ENCODE data around the gene RPGRIP1. TPM values are rescaled to one million over a fixed set of nuclear protein-coding genes. Genes with fewer than 3 reads are reported as not detected.

The RPGRIP1 gene
- total and polyA plus RNA-seq, 2 of the 4 experiments (the other 2 are of a cell fraction), result not detected

Other genes with a start within 250 kb of the RPGRIP1 start
- not detected in 2 replicates for gene TPPP2, start 249.9 kb upstream of the RPGRIP1 start, total RNA-seq (2012; rRNA removed)
- gene TPPP2, start 249.9 kb upstream of the RPGRIP1 start, polyA plus RNA-seq (2012; rRNA removed), result not detected in 2 replicates
- gene RNASE13, start 245.3 kb upstream of the RPGRIP1 start, total RNA-seq (2012; rRNA removed), result not detected in 2 replicates
- not detected in 2 replicates for gene RNASE13, start 245.3 kb upstream of the RPGRIP1 start, polyA plus RNA-seq (2012; rRNA removed)
- gene RNASE7, start 237.7 kb upstream of the RPGRIP1 start, total RNA-seq (2012; rRNA removed), result not detected in 2 replicates
- not detected in 2 replicates for gene RNASE7, start 237.7 kb upstream of the RPGRIP1 start, polyA plus RNA-seq (2012; rRNA removed)
- gene RNASE8, start 222.3 kb upstream of the RPGRIP1 start, total RNA-seq (2012; rRNA removed), result not detected in 2 replicates
- gene RNASE8, start 222.3 kb upstream of the RPGRIP1 start, polyA plus RNA-seq (2012; rRNA removed), result not detected in 2 replicates
- 16.1 and 18.1 TPM in 2 replicates for gene ARHGEF40, start 209.8 kb upstream of the RPGRIP1 start, total RNA-seq (2012; rRNA removed)
- gene ARHGEF40, start 209.8 kb upstream of the RPGRIP1 start, polyA plus RNA-seq (2012; rRNA removed), result 58.4 and 62.8 TPM in 2 replicates
- 0.83 and 0.90 TPM in 2 replicates for gene ZNF219, start 181.4 kb upstream of the RPGRIP1 start, total RNA-seq (2012; rRNA removed)
- gene ZNF219, start 181.4 kb upstream of the RPGRIP1 start, polyA plus RNA-seq (2012; rRNA removed), result 3.8 and 4.6 TPM in 2 replicates
- gene TMEM253, start 179.0 kb upstream of the RPGRIP1 start, total RNA-seq (2012; rRNA removed), result not detected in 2 replicates
- gene TMEM253, start 179.0 kb upstream of the RPGRIP1 start, polyA plus RNA-seq (2012; rRNA removed), result 0.07 TPM in 1 of 2 replicates, not detected in the other
- gene OR5AU1, start 124.0 kb upstream of the RPGRIP1 start, total RNA-seq (2012; rRNA removed), result not detected in 2 replicates
- gene OR5AU1, start 124.0 kb upstream of the RPGRIP1 start, polyA plus RNA-seq (2012; rRNA removed), result not detected in 2 replicates
- 308 and 548 TPM in 2 replicates for gene HNRNPC, start 10.6 kb upstream of the RPGRIP1 start, total RNA-seq (2012; rRNA removed)
- 366 and 615 TPM in 2 replicates for gene HNRNPC, start 10.6 kb upstream of the RPGRIP1 start, polyA plus RNA-seq (2012; rRNA removed)
- 103 and 134 TPM in 2 replicates for gene SUPT16H, start 103.9 kb downstream of the RPGRIP1 start, total RNA-seq (2012; rRNA removed)
- 38.5 and 50.6 TPM in 2 replicates for gene SUPT16H, start 103.9 kb downstream of the RPGRIP1 start, polyA plus RNA-seq (2012; rRNA removed)
- gene CHD8, start 176.0 kb downstream of the RPGRIP1 start, total RNA-seq (2012; rRNA removed), result 55.0 and 58.9 TPM in 2 replicates
- gene CHD8, start 176.0 kb downstream of the RPGRIP1 start, polyA plus RNA-seq (2012; rRNA removed), result 32.1 and 32.4 TPM in 2 replicates
- 25.0 and 26.2 TPM in 2 replicates for gene RAB2B, start 196.9 kb downstream of the RPGRIP1 start, total RNA-seq (2012; rRNA removed)
- gene RAB2B, start 196.9 kb downstream of the RPGRIP1 start, polyA plus RNA-seq (2012; rRNA removed), result 13.7 and 17.1 TPM in 2 replicates
- 26.7 and 31.7 TPM in 2 replicates for gene TOX4, start 197.1 kb downstream of the RPGRIP1 start, total RNA-seq (2012; rRNA removed)
- 56.6 and 71.8 TPM in 2 replicates for gene TOX4, start 197.1 kb downstream of the RPGRIP1 start, polyA plus RNA-seq (2012; rRNA removed)
- 68.9 and 109 TPM in 2 replicates for gene METTL3, start 231.3 kb downstream of the RPGRIP1 start, total RNA-seq (2012; rRNA removed)
- gene METTL3, start 231.3 kb downstream of the RPGRIP1 start, polyA plus RNA-seq (2012; rRNA removed), result 77.5 and 90.6 TPM in 2 replicates
- 2.8 and 2.9 TPM in 2 replicates for gene SALL2, start 246.3 kb downstream of the RPGRIP1 start, total RNA-seq (2012; rRNA removed)
- gene SALL2, start 246.3 kb downstream of the RPGRIP1 start, polyA plus RNA-seq (2012; rRNA removed), result 10.1 and 12.6 TPM in 2 replicates

Measured in IMR-90 (cell line).